Measurements from ENCODE around the gene ZGPAT. TPM values are rescaled to one million over a fixed set of nuclear protein-coding genes. Genes with fewer than 3 reads are reported as not detected.

The ZGPAT gene
- total and polyA plus RNA-seq, 10 of the 15 experiments (the other 5 are each of a cell fraction or from before 2014, with no cell fraction given), result 0.58 to 52.9 (median 18.0) TPM

DNA sequence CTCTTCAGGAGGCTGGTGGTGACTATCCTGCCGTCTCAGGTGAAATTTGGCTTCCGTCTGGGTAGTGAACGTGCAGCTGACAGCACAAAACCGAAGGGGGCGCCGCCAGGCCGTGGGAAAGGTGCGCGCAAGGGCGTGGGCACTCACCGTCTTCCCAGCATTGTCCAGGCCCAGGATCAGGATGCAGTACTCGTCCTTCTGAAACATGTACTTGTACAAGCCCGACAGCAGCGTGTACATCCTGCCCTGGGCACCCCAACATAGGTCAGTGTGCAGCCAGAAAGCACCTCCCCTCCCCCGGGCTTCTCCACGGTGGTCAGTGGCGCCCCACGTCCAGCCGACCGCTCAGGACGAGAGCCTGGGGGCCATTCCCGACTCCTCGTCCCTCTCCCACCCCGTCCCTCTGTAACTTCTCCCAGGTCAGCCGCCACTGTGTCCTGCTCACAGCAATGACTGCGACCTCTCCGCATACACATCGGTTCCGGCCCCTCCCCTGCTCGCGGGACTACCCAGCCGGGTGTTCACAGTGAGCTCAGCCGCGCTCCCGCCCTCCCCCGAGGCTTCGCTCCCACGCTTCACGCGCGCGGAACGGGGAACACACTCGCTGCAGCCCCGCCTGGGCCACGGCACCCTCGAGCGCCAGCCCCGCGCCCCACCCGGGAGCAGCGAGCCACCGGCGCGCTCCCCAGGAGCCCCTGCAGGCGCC lies 834 bp upstream of the ZGPAT start (continued):
- TF ChIP-seq POLR2AphosphoS2 (IDR thresholded peaks at IDR 0.05; ENCODE audit: low read depth, low read length) (no peak), POLR2A (IDR thresholded peaks at IDR 0.05; ENCODE audit: low read depth, low read length) (no peak; the same call in 1 of the 2 replicates), ASH2L (IDR thresholded peaks at IDR 0.05; ENCODE audit: borderline replicate concordance, low read depth) (no peak), JUND (IDR thresholded peaks at IDR 0.05; ENCODE audit: low read depth, low read length) (no peak), EED (IDR thresholded peaks at IDR 0.05; ENCODE audit: low read depth) (peak; percentile 68), NR2C1 (IDR thresholded peaks at IDR 0.05) (no peak), PAX5 (IDR thresholded peaks at IDR 0.05; ENCODE audit: borderline replicate concordance, low read depth, low read length) (no peak), CBFB (IDR thresholded peaks at IDR 0.05; ENCODE audit: low read depth) (no peak), MXI1 (IDR thresholded peaks at IDR 0.05; ENCODE audit: low read depth, low read length) (no peak), FOS (IDR thresholded peaks at IDR 0.05; ENCODE audit: borderline replicate concordance, extremely low read depth, insufficient read length) (no peak), ESRRA (IDR thresholded peaks at IDR 0.05; ENCODE audit: low read length) (no peak), ZNF384 (IDR thresholded peaks at IDR 0.05; ENCODE audit: borderline replicate concordance, low read depth, low read length) (no peak), ZNF217 (IDR thresholded peaks at IDR 0.05) (no peak), ZNF24 (IDR thresholded peaks at IDR 0.05) (no peak)
- TF ChIP-seq, protein P1, sequence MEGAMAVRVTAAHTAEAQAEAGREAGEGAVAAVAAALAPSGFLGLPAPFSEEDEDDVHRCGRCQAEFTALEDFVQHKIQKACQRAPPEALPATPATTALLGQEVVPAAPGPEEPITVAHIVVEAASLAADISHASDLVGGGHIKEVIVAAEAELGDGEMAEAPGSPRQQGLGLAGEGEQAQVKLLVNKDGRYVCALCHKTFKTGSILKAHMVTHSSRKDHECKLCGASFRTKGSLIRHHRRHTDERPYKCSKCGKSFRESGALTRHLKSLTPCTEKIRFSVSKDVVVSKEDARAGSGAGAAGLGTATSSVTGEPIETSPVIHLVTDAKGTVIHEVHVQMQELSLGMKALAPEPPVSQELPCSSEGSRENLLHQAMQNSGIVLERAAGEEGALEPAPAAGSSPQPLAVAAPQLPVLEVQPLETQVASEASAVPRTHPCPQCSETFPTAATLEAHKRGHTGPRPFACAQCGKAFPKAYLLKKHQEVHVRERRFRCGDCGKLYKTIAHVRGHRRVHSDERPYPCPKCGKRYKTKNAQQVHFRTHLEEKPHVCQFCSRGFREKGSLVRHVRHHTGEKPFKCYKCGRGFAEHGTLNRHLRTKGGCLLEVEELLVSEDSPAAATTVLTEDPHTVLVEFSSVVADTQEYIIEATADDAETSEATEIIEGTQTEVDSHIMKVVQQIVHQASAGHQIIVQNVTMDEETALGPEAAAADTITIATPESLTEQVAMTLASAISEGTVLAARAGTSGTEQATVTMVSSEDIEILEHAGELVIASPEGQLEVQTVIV (IDR thresholded peaks at IDR 0.05; ENCODE audit: borderline replicate concordance, partially characterized antibody), result no peak
- TF ChIP-seq, protein P2, sequence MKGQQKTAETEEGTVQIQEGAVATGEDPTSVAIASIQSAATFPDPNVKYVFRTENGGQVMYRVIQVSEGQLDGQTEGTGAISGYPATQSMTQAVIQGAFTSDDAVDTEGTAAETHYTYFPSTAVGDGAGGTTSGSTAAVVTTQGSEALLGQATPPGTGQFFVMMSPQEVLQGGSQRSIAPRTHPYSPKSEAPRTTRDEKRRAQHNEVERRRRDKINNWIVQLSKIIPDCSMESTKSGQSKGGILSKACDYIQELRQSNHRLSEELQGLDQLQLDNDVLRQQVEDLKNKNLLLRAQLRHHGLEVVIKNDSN (IDR thresholded peaks at IDR 0.05; ENCODE audit: borderline replicate concordance, extremely low read length, insufficient read depth, low read depth, low read length), result no peak
- TF ChIP-seq, protein P3, sequence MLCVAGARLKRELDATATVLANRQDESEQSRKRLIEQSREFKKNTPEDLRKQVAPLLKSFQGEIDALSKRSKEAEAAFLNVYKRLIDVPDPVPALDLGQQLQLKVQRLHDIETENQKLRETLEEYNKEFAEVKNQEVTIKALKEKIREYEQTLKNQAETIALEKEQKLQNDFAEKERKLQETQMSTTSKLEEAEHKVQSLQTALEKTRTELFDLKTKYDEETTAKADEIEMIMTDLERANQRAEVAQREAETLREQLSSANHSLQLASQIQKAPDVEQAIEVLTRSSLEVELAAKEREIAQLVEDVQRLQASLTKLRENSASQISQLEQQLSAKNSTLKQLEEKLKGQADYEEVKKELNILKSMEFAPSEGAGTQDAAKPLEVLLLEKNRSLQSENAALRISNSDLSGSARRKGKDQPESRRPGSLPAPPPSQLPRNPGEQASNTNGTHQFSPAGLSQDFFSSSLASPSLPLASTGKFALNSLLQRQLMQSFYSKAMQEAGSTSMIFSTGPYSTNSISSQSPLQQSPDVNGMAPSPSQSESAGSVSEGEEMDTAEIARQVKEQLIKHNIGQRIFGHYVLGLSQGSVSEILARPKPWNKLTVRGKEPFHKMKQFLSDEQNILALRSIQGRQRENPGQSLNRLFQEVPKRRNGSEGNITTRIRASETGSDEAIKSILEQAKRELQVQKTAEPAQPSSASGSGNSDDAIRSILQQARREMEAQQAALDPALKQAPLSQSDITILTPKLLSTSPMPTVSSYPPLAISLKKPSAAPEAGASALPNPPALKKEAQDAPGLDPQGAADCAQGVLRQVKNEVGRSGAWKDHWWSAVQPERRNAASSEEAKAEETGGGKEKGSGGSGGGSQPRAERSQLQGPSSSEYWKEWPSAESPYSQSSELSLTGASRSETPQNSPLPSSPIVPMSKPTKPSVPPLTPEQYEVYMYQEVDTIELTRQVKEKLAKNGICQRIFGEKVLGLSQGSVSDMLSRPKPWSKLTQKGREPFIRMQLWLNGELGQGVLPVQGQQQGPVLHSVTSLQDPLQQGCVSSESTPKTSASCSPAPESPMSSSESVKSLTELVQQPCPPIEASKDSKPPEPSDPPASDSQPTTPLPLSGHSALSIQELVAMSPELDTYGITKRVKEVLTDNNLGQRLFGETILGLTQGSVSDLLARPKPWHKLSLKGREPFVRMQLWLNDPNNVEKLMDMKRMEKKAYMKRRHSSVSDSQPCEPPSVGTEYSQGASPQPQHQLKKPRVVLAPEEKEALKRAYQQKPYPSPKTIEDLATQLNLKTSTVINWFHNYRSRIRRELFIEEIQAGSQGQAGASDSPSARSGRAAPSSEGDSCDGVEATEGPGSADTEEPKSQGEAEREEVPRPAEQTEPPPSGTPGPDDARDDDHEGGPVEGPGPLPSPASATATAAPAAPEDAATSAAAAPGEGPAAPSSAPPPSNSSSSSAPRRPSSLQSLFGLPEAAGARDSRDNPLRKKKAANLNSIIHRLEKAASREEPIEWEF (IDR thresholded peaks at IDR 0.05; ENCODE audit: insufficient replicate concordance, low read depth, low read length), result no peak
- TF ChIP-seq, protein P4, sequence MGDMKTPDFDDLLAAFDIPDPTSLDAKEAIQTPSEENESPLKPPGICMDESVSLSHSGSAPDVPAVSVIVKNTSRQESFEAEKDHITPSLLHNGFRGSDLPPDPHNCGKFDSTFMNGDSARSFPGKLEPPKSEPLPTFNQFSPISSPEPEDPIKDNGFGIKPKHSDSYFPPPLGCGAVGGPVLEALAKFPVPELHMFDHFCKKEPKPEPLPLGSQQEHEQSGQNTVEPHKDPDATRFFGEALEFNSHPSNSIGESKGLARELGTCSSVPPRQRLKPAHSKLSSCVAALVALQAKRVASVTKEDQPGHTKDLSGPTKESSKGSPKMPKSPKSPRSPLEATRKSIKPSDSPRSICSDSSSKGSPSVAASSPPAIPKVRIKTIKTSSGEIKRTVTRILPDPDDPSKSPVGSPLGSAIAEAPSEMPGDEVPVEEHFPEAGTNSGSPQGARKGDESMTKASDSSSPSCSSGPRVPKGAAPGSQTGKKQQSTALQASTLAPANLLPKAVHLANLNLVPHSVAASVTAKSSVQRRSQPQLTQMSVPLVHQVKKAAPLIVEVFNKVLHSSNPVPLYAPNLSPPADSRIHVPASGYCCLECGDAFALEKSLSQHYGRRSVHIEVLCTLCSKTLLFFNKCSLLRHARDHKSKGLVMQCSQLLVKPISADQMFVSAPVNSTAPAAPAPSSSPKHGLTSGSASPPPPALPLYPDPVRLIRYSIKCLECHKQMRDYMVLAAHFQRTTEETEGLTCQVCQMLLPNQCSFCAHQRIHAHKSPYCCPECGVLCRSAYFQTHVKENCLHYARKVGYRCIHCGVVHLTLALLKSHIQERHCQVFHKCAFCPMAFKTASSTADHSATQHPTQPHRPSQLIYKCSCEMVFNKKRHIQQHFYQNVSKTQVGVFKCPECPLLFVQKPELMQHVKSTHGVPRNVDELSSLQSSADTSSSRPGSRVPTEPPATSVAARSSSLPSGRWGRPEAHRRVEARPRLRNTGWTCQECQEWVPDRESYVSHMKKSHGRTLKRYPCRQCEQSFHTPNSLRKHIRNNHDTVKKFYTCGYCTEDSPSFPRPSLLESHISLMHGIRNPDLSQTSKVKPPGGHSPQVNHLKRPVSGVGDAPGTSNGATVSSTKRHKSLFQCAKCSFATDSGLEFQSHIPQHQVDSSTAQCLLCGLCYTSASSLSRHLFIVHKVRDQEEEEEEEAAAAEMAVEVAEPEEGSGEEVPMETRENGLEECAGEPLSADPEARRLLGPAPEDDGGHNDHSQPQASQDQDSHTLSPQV (IDR thresholded peaks at IDR 0.05), result no peak

Measured in GM12878 (cell line).